NCI-H1105 treated with DMSO at 0.1 percent for 48 hours (cell line): ENCODE results near the gene C17orf107.
"Not testable (repeated sequence)": the region's sequence is repeated elsewhere in the genome, so short reads cannot be mapped to it uniquely, and the experiment has no call there.

Experiments used
- DNase-seq: peaks from one replicate; lab custom pipeline; 2025; lab: John Stamatoyannopoulos, UW

The C17orf107 gene

GRCh38 chr17:4899341-4900230 lies at the start of gene C17orf107:
C17orf107 (plus strand) TSS chr17:4899536; CDS start chr17:4899763, 227 bp downstream.
- peak; percentile 70 for DNase-seq

DNA sequence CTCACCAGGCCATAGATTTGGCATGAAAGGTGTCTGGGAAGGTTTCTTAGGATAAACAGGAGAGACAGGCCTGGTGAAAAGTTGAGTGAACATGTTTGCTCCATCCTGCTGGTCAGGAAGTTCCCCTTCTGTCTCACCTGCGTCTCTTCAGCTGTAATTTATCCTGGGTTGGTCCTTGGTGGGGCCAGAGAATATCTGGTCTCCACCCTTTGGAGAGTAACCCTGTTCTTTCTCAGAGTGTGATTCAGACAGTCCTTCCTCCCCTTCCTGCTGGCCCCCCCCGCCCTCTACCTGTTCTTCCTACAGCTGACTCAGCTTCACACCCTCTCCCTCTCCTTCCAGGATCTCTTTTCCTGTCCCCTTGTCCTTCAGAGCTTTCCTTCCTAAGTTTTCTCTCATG lies 49.1 kb upstream of the C17orf107 start:
- DNase-seq: no peak

- no peak for DNase-seq
Observed at GRCh38 chr17:4851084-4851483, 48.3 kb upstream of the C17orf107 start.

- DNase-seq: peak; percentile 19
Observed at GRCh38 chr17:4852567-4853207, 46.6 kb upstream of the C17orf107 start.

DNA sequence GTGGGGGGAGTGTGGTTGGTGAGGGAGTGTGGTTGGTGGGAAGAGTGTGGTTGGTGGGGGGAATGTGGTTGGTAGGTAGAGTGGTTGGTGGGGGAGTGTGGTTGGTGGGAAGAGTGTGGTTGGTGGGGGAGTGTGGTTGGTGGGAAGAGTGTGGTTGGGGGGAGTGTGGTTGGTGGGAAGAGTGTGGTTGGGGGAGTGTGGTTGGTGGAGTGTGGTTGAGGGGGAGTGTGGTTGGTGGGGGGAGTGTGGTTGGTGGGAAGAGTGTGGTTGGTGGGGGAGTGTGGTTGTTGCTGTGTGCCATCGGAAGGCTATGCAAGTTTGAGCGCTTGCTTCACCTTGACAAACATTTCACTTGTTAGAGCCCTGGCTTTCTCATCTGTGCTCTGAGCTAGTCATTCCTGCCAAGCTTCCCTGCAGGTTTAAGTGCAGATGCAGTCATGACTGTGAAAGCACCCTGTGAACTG lies 46.1 kb upstream of the C17orf107 start:
- DNase-seq: no peak

DNA sequence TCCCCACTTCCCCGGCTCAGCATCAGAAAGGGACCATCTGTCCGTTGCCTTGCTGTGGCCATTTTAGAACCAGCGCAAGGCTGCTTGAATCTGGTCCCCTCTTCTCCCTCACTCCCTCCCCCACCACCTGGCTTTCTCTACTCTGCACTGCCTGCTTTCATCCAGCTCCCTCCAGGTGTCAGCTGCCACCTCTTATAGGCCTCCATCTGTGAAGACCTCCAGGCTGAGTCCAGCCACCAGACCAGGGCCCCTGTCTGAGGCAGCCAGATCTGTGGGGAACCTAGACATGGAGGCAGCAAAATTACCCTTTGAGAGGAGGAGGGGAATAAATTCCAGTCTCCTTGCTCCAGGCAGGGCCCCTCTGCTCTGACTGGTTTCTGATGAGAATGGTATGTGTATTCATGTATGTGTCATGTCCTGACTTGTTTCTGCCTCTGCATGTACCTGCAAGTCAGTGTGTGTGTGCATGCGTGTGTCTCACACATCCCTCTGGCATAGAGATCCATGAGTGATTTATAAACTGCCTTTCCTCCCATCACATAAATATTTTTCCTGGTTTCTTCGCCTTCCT lies 45.1 kb upstream of the C17orf107 start:
- DNase-seq: peak; percentile 27

GRCh38 chr17:4856271-4856936 lies 42.9 kb upstream of the C17orf107 start:
- DNase-seq: no peak

GRCh38 chr17:4856937-4857314 lies 42.4 kb upstream of the C17orf107 start:
- DNase-seq: no peak

GRCh38 chr17:4857347-4857746 lies 42.0 kb upstream of the C17orf107 start:
- not testable (repeated sequence) for DNase-seq

GRCh38 chr17:4858068-4858881 lies 41.1 kb upstream of the C17orf107 start:
- no peak for DNase-seq

GRCh38 chr17:4858882-4859260 lies 40.5 kb upstream of the C17orf107 start:
- DNase-seq: no peak

GRCh38 chr17:4859816-4860625 lies 39.3 kb upstream of the C17orf107 start:
- no peak for DNase-seq

DNA sequence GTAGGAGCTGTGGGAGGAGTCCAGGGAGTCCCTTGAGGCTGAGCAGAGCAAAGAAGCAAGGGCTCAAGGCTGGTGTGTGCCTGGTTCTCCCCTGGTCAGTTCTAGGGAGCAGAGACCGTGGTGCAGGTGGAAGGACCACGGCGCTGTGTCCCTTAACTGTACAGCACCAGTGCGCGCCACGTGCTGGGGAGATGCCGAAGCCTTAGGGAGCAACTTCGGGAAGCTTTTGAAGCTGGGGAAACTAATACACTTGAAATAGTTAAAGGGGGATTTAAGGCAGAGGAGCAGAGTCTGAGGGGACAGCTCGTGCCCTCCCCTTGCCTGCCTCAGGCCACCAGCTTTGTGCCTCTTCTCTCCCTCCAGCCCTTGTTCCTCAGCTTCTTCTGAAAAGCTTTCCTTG lies 38.7 kb upstream of the C17orf107 start:
- DNase-seq: no peak

DNA sequence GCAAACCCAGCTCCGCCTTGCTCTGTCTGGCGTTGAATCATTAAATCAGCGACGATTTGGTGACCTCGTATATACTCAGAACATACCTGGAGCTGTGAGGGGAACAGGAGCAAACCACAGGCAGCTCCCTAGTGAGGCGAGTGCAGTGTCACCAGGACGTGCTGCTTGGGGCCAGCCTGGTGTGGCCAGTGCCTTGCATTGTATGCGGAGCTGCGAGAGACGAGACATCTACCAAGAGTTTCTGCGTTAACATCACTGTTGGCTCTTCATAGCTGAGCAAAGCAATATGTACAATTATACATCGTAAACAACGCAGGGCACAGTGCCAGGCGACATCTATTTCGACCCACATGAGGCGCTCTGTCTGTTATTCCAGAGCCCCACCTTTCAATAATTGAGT lies 38.3 kb upstream of the C17orf107 start:
- no peak for DNase-seq

GRCh38 chr17:4862720-4863119 lies 36.6 kb upstream of the C17orf107 start:
- no peak for DNase-seq

- DNase-seq: no peak
Observed at GRCh38 chr17:4863321-4863720, 36.0 kb upstream of the C17orf107 start.

- peak; percentile 14 for DNase-seq
Observed at GRCh38 chr17:4867535-4867934, 31.8 kb upstream of the C17orf107 start.

GRCh38 chr17:4869058-4869998 lies 30.0 kb upstream of the C17orf107 start:
- DNase-seq: not testable (repeated sequence)

DNA sequence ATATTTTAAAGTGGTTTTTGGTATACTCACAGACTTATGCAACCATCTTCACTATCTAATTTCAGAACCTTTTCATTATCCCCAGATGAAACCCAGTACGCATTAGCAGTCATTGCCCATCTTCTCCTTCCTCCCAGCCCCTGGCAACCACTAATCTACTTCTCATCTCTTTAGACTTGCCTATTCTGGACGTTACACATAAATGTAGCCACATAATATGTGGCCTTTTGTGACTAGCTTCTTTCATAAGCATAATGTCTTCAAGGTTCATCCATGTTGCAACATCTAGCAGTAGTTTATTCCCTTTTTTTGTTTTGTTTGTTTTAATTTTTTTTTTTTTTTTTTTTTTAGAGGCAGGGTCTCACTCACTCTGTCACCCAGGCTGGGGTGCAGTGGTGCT lies 28.5 kb upstream of the C17orf107 start:
- DNase-seq: no peak

- DNase-seq: no peak
Observed at GRCh38 chr17:4872786-4873185, 26.6 kb upstream of the C17orf107 start.
